Prostate gland (tissue), 2 donors: ENCODE measurements around the gene CLIC3. TPM values are rescaled to one million over a fixed set of nuclear protein-coding genes. Genes with fewer than 3 reads are reported as not detected.

Source experiments
- DNase-seq: peaks from one replicate; pipeline ENCODE4 v3.0.0-alpha.2; 2019; ENCODE audit warnings: low spot score
- H3K27ac ChIP-seq, 2 donors: fragments of 200-600 bp; sonication (generic); 2 replicates each; pipeline ENCODE4 v1.5.1; 2017 to 2019
- H3K27me3 ChIP-seq: fragments of 200-600 bp; sonication (generic); replicated peaks from 2 replicates; pipeline ENCODE4 v1.5.1; 2019; ENCODE audit not compliant: insufficient read depth
- H3K36me3 ChIP-seq, 2 donors: fragments of 200-600 bp; sonication (generic); 1 replicate in 1 of 2; 2 replicates in 1 of 2; pipeline versions ENCODE4 v1.5.1 to v1.8.1; 2017 to 2019
- H3K4me1 ChIP-seq: fragments of 200-600 bp; sonication (generic); replicated peaks from 2 replicates; pipeline ENCODE4 v1.5.1; 2019
- H3K4me3 ChIP-seq, 2 donors: fragments of 200-600 bp; sonication (generic); 2 replicates each; pipeline ENCODE4 v1.5.1; 2017 to 2019
- H3K9me3 ChIP-seq: fragments of 200-600 bp; sonication (generic); 2 replicates; pipeline ENCODE4 v1.5.1; 2017
- CTCF ChIP-seq, 4 experiments: fragments of 200-600 bp in 2 of 4; fragments of 450-650 bp in 2 of 4; sonication (generic) in 2 of 4; IDR thresholded peaks; 1 replicate in 3 of 4; 2 replicates in 1 of 4; pipeline ENCODE4 v1.5.1; 2016 to 2019; ENCODE audit warnings: antibody characterized with exemption in 4 of 4, mild to moderate bottlenecking in 2 of 4, moderate library complexity in 2 of 4
- POLR2A ChIP-seq: fragments of 450-650 bp; IDR thresholded peaks from one replicate; pipeline ENCODE4 v1.6.1; 2016; ENCODE audit warnings: antibody characterized with exemption, mild to moderate bottlenecking
- POLR2AphosphoS5 ChIP-seq: sonication (generic); formaldehyde crosslinking; IDR thresholded peaks from one replicate; pipeline ENCODE4 v1.6.1; 2017; ENCODE audit warnings: antibody characterized with exemption
- WGBS: methylation state at CpG from one replicate; pipeline ENCODE4 v1.1.5; 2018; 5-methylcytosine and 5-hydroxymethylcytosine counted together
- intact Hi-C: fragments of 100-400 bp; cut with DNase I; formaldehyde crosslinking; loops from one replicate; pipeline ENCODE4 v1.14.2; 2022
- total RNA-seq, 2 donors: library from RNA; depleted of rRNA; stranded (reverse); fragments of >200 nt; gene quantifications; one replicate each; pipeline ENCODE4 v1.1.0, GENCODE V29; 2016

The CLIC3 gene
- total RNA-seq, 2 donors from 2014 or later: 4.2 to 6.7 TPM

- DNase-seq: no peak
- Histone ChIP-seq H3K9me3 (no peaks in the 10 kb centered on the region), H3K4me3 (no peak overlapping the region), H3K4me1 (no peaks in the 10 kb centered on the region), H3K27ac (no peak overlapping the region), H3K27me3 (peaks cover 1% of the 10 kb centered on the region), H3K36me3 (no peaks in the 10 kb centered on the region)
- 9% methylated on average over 31 of the region's 48 CpGs for WGBS
- intact Hi-C loops: no loop called here
- TF ChIP-seq POLR2AphosphoS5 (no peak), POLR2A (no peak), CTCF (IDR thresholded peaks at IDR 0.05) (no peak)
These were observed 11.3 kb downstream of the CLIC3 start for GRCh38 chr9:136985027-136985602.

DNA sequence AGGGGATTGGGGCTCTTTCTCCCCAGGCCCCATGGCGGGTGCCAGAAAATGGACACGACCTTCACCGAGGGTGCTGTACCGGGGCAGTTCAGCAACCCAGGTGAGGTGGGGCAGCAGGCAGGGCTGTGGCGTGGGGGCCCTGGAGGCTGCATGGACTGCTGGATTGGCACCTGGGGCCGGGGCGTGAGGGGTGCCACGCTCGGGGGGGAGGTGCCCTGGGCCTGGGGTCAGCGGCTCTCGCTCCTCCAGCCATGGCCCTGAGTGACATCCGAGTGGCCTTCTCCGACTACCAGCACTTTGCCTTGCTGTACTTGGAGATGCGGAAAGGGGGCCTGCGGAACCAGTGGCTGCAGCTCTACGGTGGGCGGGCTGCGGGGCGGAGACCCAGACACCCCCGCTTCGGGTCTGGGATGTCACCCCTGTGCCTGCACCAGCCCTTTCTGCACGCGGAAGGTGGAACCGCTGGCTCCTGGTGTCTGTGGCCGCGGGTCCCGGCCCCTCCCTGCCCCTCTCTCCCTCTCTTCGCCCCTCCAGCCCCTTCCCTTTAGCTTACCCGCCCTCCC is 11.8 kb downstream of the CLIC3 start:
- Histone ChIP-seq H3K4me3 (no peak overlapping the region), H3K4me1 (no peaks in the 10 kb centered on the region), H3K9me3 (no peaks in the 10 kb centered on the region), H3K27ac (no peak overlapping the region), H3K27me3 (peaks cover 1% of the 10 kb centered on the region), H3K36me3 (no peaks in the 10 kb centered on the region)
- intact Hi-C loops: no loop called here
- no peak for DNase-seq
- TF ChIP-seq POLR2AphosphoS5 (no peak), CTCF (IDR thresholded peaks at IDR 0.05) (no peak), POLR2A (no peak)
- WGBS: 52% methylated on average over 25 of the region's 29 CpGs

GRCh38 chr9:136983656-136984314 is 12.6 kb downstream of the CLIC3 start:
- no peak for DNase-seq
- Histone ChIP-seq H3K9me3 (no peaks in the 10 kb centered on the region), H3K4me3 (no peak overlapping the region), H3K36me3 (no peaks in the 10 kb centered on the region), H3K27me3 (peaks cover 1% of the 10 kb centered on the region), H3K27ac (no peak overlapping the region), H3K4me1 (no peaks in the 10 kb centered on the region)
- 87% methylated on average over 11 of the region's 11 CpGs for WGBS
- TF ChIP-seq POLR2AphosphoS5 (no peak), CTCF (IDR thresholded peaks at IDR 0.05) (no peak), POLR2A (no peak)
- intact Hi-C loops: no loop called here

DNA sequence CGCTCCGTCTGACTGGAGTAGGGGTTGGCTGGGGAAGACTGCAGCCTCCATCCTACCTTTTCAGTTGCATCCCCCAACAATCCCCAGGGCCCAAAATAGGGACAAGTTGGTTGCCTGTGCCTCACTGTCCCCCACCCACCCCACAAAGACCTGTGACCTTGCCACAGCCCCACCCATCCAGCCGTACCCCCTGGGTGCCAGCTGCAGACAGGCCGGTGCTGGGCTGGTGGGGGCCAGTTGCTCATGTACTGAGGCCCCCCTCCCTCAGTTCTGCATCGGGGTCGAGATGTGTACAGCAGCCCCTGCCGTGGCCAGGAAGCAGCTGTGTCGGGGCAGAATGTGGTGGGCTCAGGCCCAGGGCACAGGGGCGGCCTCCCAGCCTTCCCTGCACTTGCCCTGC is 13.2 kb downstream of the CLIC3 start:
- peaks cover 1% of the 10 kb centered on the region for H3K27me3 ChIP-seq
- no peaks in the 10 kb centered on the region for H3K36me3 ChIP-seq

More for the DNA sequence above, 13.2 kb downstream of the CLIC3 start:
- Histone ChIP-seq H3K4me3 (no peak overlapping the region), H3K9me3 (no peaks in the 10 kb centered on the region), H3K27ac (no peak overlapping the region), H3K4me1 (no peaks in the 10 kb centered on the region)
- no peak for TF ChIP-seq POLR2A
- no peak for TF ChIP-seq CTCF (IDR thresholded peaks at IDR 0.05)
- TF ChIP-seq POLR2AphosphoS5: no peak
- WGBS: 85% methylated on average over 7 of the region's 9 CpGs
- no peak for DNase-seq
- intact Hi-C loops: no loop called here
